B cell (primary cell): ENCODE data around the gene USH2A. TPM values are rescaled to one million over a fixed set of nuclear protein-coding genes. Genes with fewer than 3 reads are reported as not detected.

Source experiments
- ATAC-seq: fragments of 200-7000 bp; cut with Tn5 transposase; one replicate; pipeline ENCODE4 v1.10.0; 2021; ENCODE audit warnings: low read depth, mild to moderate bottlenecking, moderate number of reproducible peaks, moderate library complexity
- CTCF ChIA-PET: fragments of 350-600 bp; sonication (Branson Sonifier 250); formaldehyde crosslinking; loops from one replicate; lab custom pipeline; 2021; ENCODE audit warnings: antibody characterized with exemption, inconsistent platforms; lab: Charles Lee
- POLR2A ChIA-PET: fragments of 350-600 bp; sonication (Branson Sonifier 250); formaldehyde crosslinking; loops from one replicate; lab custom pipeline; 2021; ENCODE audit warnings: antibody characterized with exemption; lab: Charles Lee
- DNase-seq: peaks from one replicate; pipeline ENCODE4 v3.0.0; 2013
- H2AFZ ChIP-seq: 2 replicates; pipeline ENCODE4 v1.6.1; 2012; ENCODE audit warnings: mild to moderate bottlenecking, low read depth, low read length; ENCODE audit not compliant: insufficient read depth, poor library complexity, severe bottlenecking
- H3K27ac ChIP-seq, 2 donors: 1 replicate in 1 of 2; 2 replicates in 1 of 2; pipeline ENCODE4 v1.5.1; 2012 to 2013; ENCODE audit warnings: low read length in 2 of 2, mild to moderate bottlenecking in 2 of 2, moderate library complexity in 1 of 2
- H3K27me3 ChIP-seq, 4 experiments: fragments of 200-600 bp in 1 of 4; sonication (generic) in 1 of 4; replicated peaks in 1 of 4; 1 replicate in 2 of 4; 2 replicates in 2 of 4; pipeline versions ENCODE4 v1.6.1 to v1.7.0; 2013 to 2016; ENCODE audit warnings: low read length in 3 of 4, mild to moderate bottlenecking in 2 of 4, mixed read lengths in 1 of 4, moderate library complexity in 1 of 4; ENCODE audit not compliant: insufficient read depth in 4 of 4, control insufficient read depth in 3 of 4; ENCODE audit errors: control extremely low read depth in 1 of 4
- H3K36me3 ChIP-seq, 2 experiments: replicated peaks in 1 of 2; 1 replicate in 1 of 2; 2 replicates in 1 of 2; pipeline versions ENCODE4 v1.6.1 to v1.7.1; 2013; ENCODE audit warnings: low read length in 1 of 2; ENCODE audit not compliant: insufficient read depth in 2 of 2, control insufficient read depth in 1 of 2; ENCODE audit errors: control extremely low read depth in 1 of 2, extremely low read depth in 1 of 2
- H3K4me1 ChIP-seq, 2 donors: fragments of 200-600 bp in 1 of 2; sonication (generic) in 1 of 2; 1 replicate in 1 of 2; 2 replicates in 1 of 2; pipeline versions ENCODE4 v1.5.1 to v1.6.1; 2013 to 2017; ENCODE audit warnings: low read length in 2 of 2; ENCODE audit not compliant: control insufficient read depth in 2 of 2, insufficient read depth in 2 of 2
- H3K4me2 ChIP-seq: replicated peaks from 2 replicates; pipeline ENCODE3; 2012; ENCODE audit warnings: mild to moderate bottlenecking, low read depth, low read length; ENCODE audit not compliant: poor library complexity, severe bottlenecking
- H3K4me3 ChIP-seq, 5 experiments: fragments of 200-600 bp in 1 of 5; sonication (generic) in 1 of 5; 1 replicate in 3 of 5; 2 replicates in 2 of 5; pipeline versions ENCODE4 v1.5.1 to v1.7.0; 2011 to 2016; ENCODE audit warnings: low read length in 4 of 5, mild to moderate bottlenecking in 4 of 5, low read depth in 2 of 5, control low read depth in 1 of 5, moderate library complexity in 1 of 5; ENCODE audit not compliant: insufficient read depth in 1 of 5; ENCODE audit errors: control extremely low read depth in 1 of 5, extremely low read depth in 1 of 5
- H3K79me2 ChIP-seq: fragments of 200-600 bp; sonication (generic); one replicate; pipeline ENCODE4 v1.6.0; 2016; ENCODE audit warnings: low read length; ENCODE audit not compliant: control insufficient read depth, insufficient read depth
- H3K9ac ChIP-seq: fragments of 200-600 bp; sonication (generic); 2 replicates; pipeline ENCODE4 v1.6.1; 2017; ENCODE audit warnings: mild to moderate bottlenecking, low read length, moderate library complexity
- H3K9me3 ChIP-seq, 3 donors: one replicate each; pipeline versions ENCODE4 v1.6.1 to v1.7.1; 2013; ENCODE audit warnings: low read length in 2 of 3; ENCODE audit not compliant: control insufficient read depth in 2 of 3, insufficient read depth in 1 of 3; ENCODE audit errors: control extremely low read depth in 1 of 3
- H4K20me1 ChIP-seq: 2 replicates; pipeline ENCODE4 v1.6.0; 2012; ENCODE audit warnings: mild to moderate bottlenecking, low read length; ENCODE audit not compliant: insufficient read depth, control insufficient read depth, poor library complexity, severe bottlenecking
- H3K27ac Mint-ChIP-seq: one replicate; pipeline ENCODE4 v1.8.0; 2021; ENCODE audit warnings: mixed read lengths
- H3K27me3 Mint-ChIP-seq: one replicate; pipeline ENCODE4 v1.8.0; 2021; ENCODE audit warnings: mixed read lengths
- H3K4me1 Mint-ChIP-seq: one replicate; pipeline ENCODE4 v1.8.0; 2021; ENCODE audit warnings: mixed read lengths
- H3K4me3 Mint-ChIP-seq: one replicate; pipeline ENCODE4 v1.8.0; 2021; ENCODE audit warnings: mixed read lengths
- H3K9me3 Mint-ChIP-seq: one replicate; pipeline ENCODE4 v1.8.0; 2022; ENCODE audit warnings: mixed read lengths; ENCODE audit not compliant: insufficient read depth
- EZH2 ChIP-seq: IDR thresholded peaks from 2 replicates; pipeline ENCODE4 v1.6.1; 2012; ENCODE audit warnings: borderline replicate concordance, low read depth, mild to moderate bottlenecking, moderate library complexity, low read length; ENCODE audit not compliant: insufficient read depth, poor library complexity, severe bottlenecking
- WGBS: methylation state at CpG from one replicate; pipeline ENCODE4 v1.1.5; 2013; ENCODE audit warnings: missing lambda C conversion rate; ENCODE audit not compliant: insufficient coverage; 5-methylcytosine and 5-hydroxymethylcytosine counted together
- intact Hi-C: fragments of 100-400 bp; cut with micrococcal nuclease; formaldehyde crosslinking; loops from one replicate; pipeline ENCODE4 v1.10.0; 2022
- polyA plus RNA-seq: library from polyadenylated mRNA; depleted of rRNA; stranded (reverse); fragments of >200 nt; gene quantifications from 2 replicates; pipeline ENCODE4 v1.2.3, GENCODE V29; 2012
- total RNA-seq, 2 donors: library from RNA; stranded (reverse); fragments of 120-200 nt in 1 of 2; gene quantifications; 1 replicate in 1 of 2; 2 replicates in 1 of 2; pipeline versions ENCODE4 v1.2.3 to v1.2.4, GENCODE V29; 2013 to 2022
- TF ChIP-seq, protein P1 (sequence below): fragments of 200-600 bp; IDR thresholded peaks from one replicate; pipeline ENCODE4 v1.8.0; 2022; ENCODE audit warnings: antibody characterized with exemption, mild to moderate bottlenecking

The USH2A gene
- total and polyA plus RNA-seq, 2 donors (not counting 1 experiment from before 2014, with no cell fraction given) = 0.01 TPM; not detected in 1

GRCh38 chr1:216190438-216190837 lies 232.8 kb downstream of the USH2A start:
- no peaks in the 10 kb centered on the region for H3K9me3 ChIP-seq
- no peaks in the 10 kb centered on the region for H3K36me3 ChIP-seq
- H3K4me3 ChIP-seq = no peak overlapping the region
- H3K4me3 Mint-ChIP-seq = no peak overlapping the region
- H3K9me3 Mint-ChIP-seq = no peaks in the 10 kb centered on the region
- no peaks in the 10 kb centered on the region for H3K27me3 Mint-ChIP-seq
- no peak overlapping the region for H3K27ac Mint-ChIP-seq
- no peaks in the 10 kb centered on the region for H3K27me3 ChIP-seq
- ATAC-seq = no peak
- WGBS = 100% methylated on average over 1 of the region's 4 CpGs
- ChIA-PET CTCF (no interaction called here), POLR2A (no interaction called here)
- no peaks in the 10 kb centered on the region for H3K79me2 ChIP-seq
- H3K4me2 ChIP-seq = no peak overlapping the region
- no peak overlapping the region for H2AFZ ChIP-seq
- H3K4me1 ChIP-seq = no peaks in the 10 kb centered on the region
- intact Hi-C loops = no loop called here
- TF ChIP-seq EZH2 = no peak
- TF ChIP-seq, protein P1, sequence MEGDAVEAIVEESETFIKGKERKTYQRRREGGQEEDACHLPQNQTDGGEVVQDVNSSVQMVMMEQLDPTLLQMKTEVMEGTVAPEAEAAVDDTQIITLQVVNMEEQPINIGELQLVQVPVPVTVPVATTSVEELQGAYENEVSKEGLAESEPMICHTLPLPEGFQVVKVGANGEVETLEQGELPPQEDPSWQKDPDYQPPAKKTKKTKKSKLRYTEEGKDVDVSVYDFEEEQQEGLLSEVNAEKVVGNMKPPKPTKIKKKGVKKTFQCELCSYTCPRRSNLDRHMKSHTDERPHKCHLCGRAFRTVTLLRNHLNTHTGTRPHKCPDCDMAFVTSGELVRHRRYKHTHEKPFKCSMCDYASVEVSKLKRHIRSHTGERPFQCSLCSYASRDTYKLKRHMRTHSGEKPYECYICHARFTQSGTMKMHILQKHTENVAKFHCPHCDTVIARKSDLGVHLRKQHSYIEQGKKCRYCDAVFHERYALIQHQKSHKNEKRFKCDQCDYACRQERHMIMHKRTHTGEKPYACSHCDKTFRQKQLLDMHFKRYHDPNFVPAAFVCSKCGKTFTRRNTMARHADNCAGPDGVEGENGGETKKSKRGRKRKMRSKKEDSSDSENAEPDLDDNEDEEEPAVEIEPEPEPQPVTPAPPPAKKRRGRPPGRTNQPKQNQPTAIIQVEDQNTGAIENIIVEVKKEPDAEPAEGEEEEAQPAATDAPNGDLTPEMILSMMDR = no peak
- H3K27ac ChIP-seq = no peak overlapping the region
- H3K4me1 Mint-ChIP-seq = no peaks in the 10 kb centered on the region
- no peak for DNase-seq
- no peaks in the 10 kb centered on the region for H4K20me1 ChIP-seq
- H3K9ac ChIP-seq = no peak overlapping the region

GRCh38 chr1:216186816-216187215 lies 236.4 kb downstream of the USH2A start:
- 63% methylated on average over 1 of the region's 2 CpGs for WGBS
- no peak for TF ChIP-seq EZH2
- TF ChIP-seq, protein P1 = no peak
- H3K4me2 ChIP-seq = no peak overlapping the region
- Mint-ChIP-seq H3K4me3 (no peak overlapping the region), H3K9me3 (no peaks in the 10 kb centered on the region), H3K27ac (no peak overlapping the region), H3K4me1 (no peaks in the 10 kb centered on the region), H3K27me3 (no peaks in the 10 kb centered on the region)
- no peak overlapping the region for H3K27ac ChIP-seq
- H3K79me2 ChIP-seq = no peaks in the 10 kb centered on the region
- ATAC-seq (no peak), DNase-seq (no peak)
- no peak overlapping the region for H2AFZ ChIP-seq
- intact Hi-C loops = no loop called here
- H3K27me3 ChIP-seq = no peaks in the 10 kb centered on the region
- no peaks in the 10 kb centered on the region for H3K4me1 ChIP-seq
- CTCF ChIA-PET = no interaction called here
- POLR2A ChIA-PET = no interaction called here
- no peaks in the 10 kb centered on the region for H3K9me3 ChIP-seq
- H3K36me3 ChIP-seq = no peaks in the 10 kb centered on the region
- H4K20me1 ChIP-seq = no peaks in the 10 kb centered on the region
- no peak overlapping the region for H3K9ac ChIP-seq
- H3K4me3 ChIP-seq = no peak overlapping the region
